Type B pancreatic cell (in vitro differentiated cells): ENCODE data around the gene OR52K1. TPM values are rescaled to one million over a fixed set of nuclear protein-coding genes. Genes with fewer than 3 reads are reported as not detected.

Experiments
- DNase-seq: peaks from one replicate; pipeline ENCODE4 v3.0.0; 2021; ENCODE audit warnings: mixed read lengths; ENCODE audit not compliant: unreplicated experiment; ENCODE audit errors: extremely low spot score
- H3K27ac Mint-ChIP-seq: 2 replicates; pipeline ENCODE4 v1.8.0; 2021; ENCODE audit warnings: mild to moderate bottlenecking, mixed read lengths
- H3K27me3 Mint-ChIP-seq: 2 replicates; pipeline ENCODE4 v1.8.0; 2021; ENCODE audit warnings: mixed read lengths
- H3K36me3 Mint-ChIP-seq: 2 replicates; pipeline ENCODE4 v1.8.0; 2021; ENCODE audit warnings: mixed read lengths
- H3K4me1 Mint-ChIP-seq: one replicate; pipeline ENCODE4 v1.8.0; 2021; ENCODE audit warnings: mixed read lengths; ENCODE audit not compliant: unreplicated experiment
- H3K4me3 Mint-ChIP-seq: 2 replicates; pipeline ENCODE4 v1.8.0; 2021; ENCODE audit warnings: mild to moderate bottlenecking, mixed read lengths
- H3K9me3 Mint-ChIP-seq: 2 replicates; pipeline ENCODE4 v1.8.0; 2021; ENCODE audit warnings: mixed read lengths
- total RNA-seq: library from RNA; stranded (reverse); gene quantifications from 2 replicates; pipeline ENCODE4 v1.2.1, GENCODE V29; 2021; ENCODE audit warnings: low replicate concordance
- TF ChIP-seq, protein P1 (sequence below): fragments of 200-600 bp; sonication (generic); conservative IDR thresholded peaks from 2 replicates; pipeline ENCODE4 v1.5.0; 2021; ENCODE audit warnings: antibody characterized with exemption, mild to moderate bottlenecking

OR52K1 gene
- total RNA-seq, 1 donor from 2014 or later: not detected

DNA sequence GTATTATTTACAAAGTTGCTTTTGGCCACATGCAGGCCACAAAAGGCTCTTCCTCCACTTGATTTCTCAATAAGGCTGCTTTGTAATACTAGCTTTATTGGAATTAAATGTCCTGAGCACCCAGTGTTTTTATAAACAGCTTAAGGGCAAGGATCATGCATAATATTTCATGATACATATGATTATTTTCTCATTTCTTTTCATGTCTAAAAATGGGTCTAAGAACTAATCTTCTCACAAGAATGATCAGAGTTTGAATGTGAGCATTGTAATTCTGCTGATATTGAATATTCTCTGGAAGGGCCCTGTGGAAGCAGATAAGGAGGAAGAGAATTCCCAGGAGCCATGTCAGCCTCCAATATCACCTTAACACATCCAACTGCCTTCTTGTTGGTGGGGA, 33.5 kb upstream of the OR52K1 start, which contains the start of gene OR52K2:
Gene OR52K2, plus strand, starts transcription at position 301 of the 400 bp plus-strand sequence. Its CDS starts 45 bp downstream, at position 346.
- H3K36me3 Mint-ChIP-seq: no peaks in the 10 kb centered on the region
- no peaks in the 10 kb centered on the region for H3K4me1 Mint-ChIP-seq
- H3K27me3 Mint-ChIP-seq: peaks cover 2% of the 10 kb centered on the region
- DNase-seq: no peak
- no peak within 1 kb of the TSS for H3K27ac Mint-ChIP-seq
- H3K9me3 Mint-ChIP-seq: no peaks in the 10 kb centered on the region
- TF ChIP-seq, protein P1, sequence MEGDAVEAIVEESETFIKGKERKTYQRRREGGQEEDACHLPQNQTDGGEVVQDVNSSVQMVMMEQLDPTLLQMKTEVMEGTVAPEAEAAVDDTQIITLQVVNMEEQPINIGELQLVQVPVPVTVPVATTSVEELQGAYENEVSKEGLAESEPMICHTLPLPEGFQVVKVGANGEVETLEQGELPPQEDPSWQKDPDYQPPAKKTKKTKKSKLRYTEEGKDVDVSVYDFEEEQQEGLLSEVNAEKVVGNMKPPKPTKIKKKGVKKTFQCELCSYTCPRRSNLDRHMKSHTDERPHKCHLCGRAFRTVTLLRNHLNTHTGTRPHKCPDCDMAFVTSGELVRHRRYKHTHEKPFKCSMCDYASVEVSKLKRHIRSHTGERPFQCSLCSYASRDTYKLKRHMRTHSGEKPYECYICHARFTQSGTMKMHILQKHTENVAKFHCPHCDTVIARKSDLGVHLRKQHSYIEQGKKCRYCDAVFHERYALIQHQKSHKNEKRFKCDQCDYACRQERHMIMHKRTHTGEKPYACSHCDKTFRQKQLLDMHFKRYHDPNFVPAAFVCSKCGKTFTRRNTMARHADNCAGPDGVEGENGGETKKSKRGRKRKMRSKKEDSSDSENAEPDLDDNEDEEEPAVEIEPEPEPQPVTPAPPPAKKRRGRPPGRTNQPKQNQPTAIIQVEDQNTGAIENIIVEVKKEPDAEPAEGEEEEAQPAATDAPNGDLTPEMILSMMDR: no peak
- H3K4me3 Mint-ChIP-seq: no peak within 1 kb of the TSS

DNA sequence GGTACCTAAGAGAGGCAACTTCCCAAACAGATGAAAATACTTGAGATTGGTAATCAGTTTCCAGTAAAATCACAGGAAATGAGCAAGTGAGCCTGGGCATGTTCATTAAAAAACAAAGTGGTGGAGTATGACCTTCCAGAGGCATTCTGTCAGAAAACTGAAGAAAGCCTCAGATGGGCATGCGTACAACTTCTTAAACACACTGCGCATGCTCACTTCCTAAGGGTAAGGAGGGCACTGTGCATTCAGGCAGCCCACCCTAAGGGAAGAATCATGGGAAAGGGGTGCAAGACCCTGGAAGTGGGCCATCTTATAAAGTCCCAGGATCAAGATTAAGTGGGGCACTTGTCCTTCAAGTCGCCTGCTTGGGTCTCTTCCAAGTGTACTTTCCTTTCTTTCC, 29.3 kb upstream of the OR52K1 start:
- H3K27ac Mint-ChIP-seq: no peak overlapping the region
- TF ChIP-seq, protein P1: no peak
- no peaks in the 10 kb centered on the region for H3K9me3 Mint-ChIP-seq
- no peak overlapping the region for H3K4me3 Mint-ChIP-seq
- H3K4me1 Mint-ChIP-seq: no peaks in the 10 kb centered on the region
- no peaks in the 10 kb centered on the region for H3K36me3 Mint-ChIP-seq
- H3K27me3 Mint-ChIP-seq: peaks cover 2% of the 10 kb centered on the region
- no peak for DNase-seq

DNA sequence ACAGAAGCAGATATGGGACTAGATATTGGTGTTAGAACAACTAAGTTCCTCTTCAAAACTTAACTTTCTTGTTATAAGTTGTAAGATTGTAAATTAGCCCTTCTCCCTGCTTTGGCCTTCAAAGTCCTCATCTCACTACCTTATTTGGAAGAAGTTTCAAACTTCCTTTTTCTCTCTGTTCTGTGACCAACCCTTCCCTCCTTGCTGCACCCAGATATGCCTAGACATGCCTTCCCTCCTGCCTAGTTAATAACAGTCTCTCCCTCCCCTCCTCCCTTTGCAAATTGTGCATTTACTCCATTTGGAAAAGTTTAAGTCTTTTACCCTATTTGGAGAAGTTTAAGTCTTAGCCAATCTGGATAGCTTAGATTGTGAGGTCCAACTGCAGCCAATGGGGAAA, 28.4 kb upstream of the OR52K1 start:
- H3K4me1 Mint-ChIP-seq: peaks cover 3% of the 10 kb centered on the region
- no peaks in the 10 kb centered on the region for H3K9me3 Mint-ChIP-seq
- H3K27me3 Mint-ChIP-seq: peaks cover 2% of the 10 kb centered on the region
- H3K4me3 Mint-ChIP-seq: no peak overlapping the region
- H3K27ac Mint-ChIP-seq: peak overlapping the region; percentile 54
- no peak for DNase-seq
- TF ChIP-seq, protein P1: no peak
- H3K36me3 Mint-ChIP-seq: no peaks in the 10 kb centered on the region

DNA sequence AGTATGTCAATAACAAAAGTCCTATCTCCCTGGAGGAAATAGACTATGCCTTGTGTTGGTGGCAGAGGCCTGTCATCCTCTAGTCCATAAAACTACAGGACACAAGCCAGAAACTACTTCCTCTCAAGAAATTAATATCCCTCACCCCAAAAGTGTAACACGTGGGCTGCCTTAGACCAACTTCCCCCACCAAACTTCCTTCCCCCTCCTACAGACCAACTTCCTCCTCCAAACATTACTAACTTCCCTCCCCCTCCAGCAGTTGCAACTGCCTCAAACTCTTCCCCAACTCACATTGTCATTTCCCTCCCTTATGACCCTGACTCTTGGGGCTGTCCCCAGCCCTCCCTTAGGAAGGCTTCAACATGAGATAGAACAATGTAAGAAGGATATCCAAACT, 27.0 kb upstream of the OR52K1 start:
- no peaks in the 10 kb centered on the region for H3K36me3 Mint-ChIP-seq
- DNase-seq: no peak
- no peak overlapping the region for H3K27ac Mint-ChIP-seq
- H3K27me3 Mint-ChIP-seq: peaks cover 2% of the 10 kb centered on the region
- TF ChIP-seq, protein P1: no peak
- peaks cover 7% of the 10 kb centered on the region for H3K4me1 Mint-ChIP-seq
- no peak overlapping the region for H3K4me3 Mint-ChIP-seq
- no peaks in the 10 kb centered on the region for H3K9me3 Mint-ChIP-seq

DNA sequence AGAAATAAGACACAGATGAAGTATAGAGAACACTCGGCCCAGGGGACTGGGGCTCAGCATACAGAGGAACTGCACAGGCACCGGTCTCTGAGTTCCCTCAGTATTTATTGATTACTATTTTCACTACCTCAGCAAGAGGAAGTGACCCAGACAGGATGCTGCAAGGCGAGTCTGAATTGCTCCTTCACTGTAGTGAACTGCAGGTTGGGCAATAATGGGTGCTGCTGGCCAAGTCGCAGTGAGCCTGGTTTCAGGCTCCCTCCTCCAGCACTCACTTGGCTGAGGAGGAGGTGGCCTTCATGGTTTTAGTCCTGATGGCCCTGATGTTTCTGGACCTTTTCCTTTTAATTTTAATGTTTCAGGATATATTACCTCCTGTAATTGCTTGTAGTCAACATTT, 22.9 kb upstream of the OR52K1 start:
- TF ChIP-seq, protein P1: no peak
- H3K36me3 Mint-ChIP-seq: no peaks in the 10 kb centered on the region
- DNase-seq: no peak
- no peaks in the 10 kb centered on the region for H3K27me3 Mint-ChIP-seq
- H3K4me1 Mint-ChIP-seq: peaks cover 9% of the 10 kb centered on the region
- H3K9me3 Mint-ChIP-seq: peaks cover 13% of the 10 kb centered on the region
- no peak overlapping the region for H3K4me3 Mint-ChIP-seq
- no peak overlapping the region for H3K27ac Mint-ChIP-seq

DNA sequence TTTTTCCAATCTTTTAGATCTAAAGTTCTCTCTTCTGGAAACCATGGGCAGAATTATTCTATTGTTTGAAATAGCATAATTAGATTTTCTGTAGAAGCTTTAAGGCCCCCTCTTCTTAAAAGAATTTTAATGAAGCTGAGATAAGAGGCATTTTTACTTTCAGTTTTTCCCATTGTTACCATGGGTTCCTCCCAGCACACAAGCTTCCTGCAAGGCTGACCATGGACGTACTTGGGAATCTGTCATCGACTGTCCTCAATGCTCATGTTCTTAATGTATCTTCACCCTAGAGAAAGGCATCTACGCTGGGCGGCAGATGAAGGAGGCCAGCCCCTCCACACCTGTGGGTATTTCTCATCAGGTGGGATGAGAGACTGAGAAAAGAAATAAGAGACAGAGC, 22.3 kb upstream of the OR52K1 start:
- TF ChIP-seq, protein P1: no peak
- peak overlapping the region; percentile 40 for H3K27ac Mint-ChIP-seq
- H3K4me1 Mint-ChIP-seq: peaks cover 9% of the 10 kb centered on the region
- no peak for DNase-seq
- no peaks in the 10 kb centered on the region for H3K36me3 Mint-ChIP-seq
- H3K9me3 Mint-ChIP-seq: peaks cover 18% of the 10 kb centered on the region
- H3K27me3 Mint-ChIP-seq: no peaks in the 10 kb centered on the region
- no peak overlapping the region for H3K4me3 Mint-ChIP-seq
